Neural cell (in vitro differentiated cells): ENCODE measurements around the gene CFAP100.

ENCODE experiments used
- CTCF ChIP-seq: fragments of 450-650 bp; IDR thresholded peaks from 2 replicates; pipeline ENCODE4 v1.5.1; 2014; ENCODE audit warnings: antibody characterized with exemption, mild to moderate bottlenecking, moderate library complexity; ENCODE audit not compliant: poor library complexity, severe bottlenecking
- EP300 ChIP-seq: fragments of 450-650 bp; conservative IDR thresholded peaks from 2 replicates; pipeline ENCODE4 v1.6.1; 2014; ENCODE audit warnings: antibody characterized with exemption, mild to moderate bottlenecking, moderate library complexity; ENCODE audit not compliant: poor library complexity, severe bottlenecking
- EZH2 ChIP-seq: fragments of 200-600, 300-800 bp; shearing (Covaris generic), sonication (generic); IDR thresholded peaks from 2 replicates; pipeline ENCODE4 v1.6.1; 2014; ENCODE audit warnings: antibody characterized with exemption, low read length, borderline replicate concordance, mild to moderate bottlenecking; ENCODE audit not compliant: insufficient read depth, poor library complexity, severe bottlenecking
- POLR2AphosphoS5 ChIP-seq: IDR thresholded peaks from 2 replicates; pipeline ENCODE4 v1.6.1; 2012
- RAD21 ChIP-seq: fragments of 450-650 bp; conservative IDR thresholded peaks from 2 replicates; pipeline ENCODE4 v1.6.1; 2014; ENCODE audit warnings: antibody characterized with exemption, mild to moderate bottlenecking, moderate library complexity
- TAF1 ChIP-seq: IDR thresholded peaks from 2 replicates; pipeline ENCODE4 v1.6.1; 2012; ENCODE audit warnings: low read depth
- TF ChIP-seq, protein P1 (sequence below): IDR thresholded peaks from 2 replicates; pipeline ENCODE4 v1.6.1; 2012; ENCODE audit warnings: borderline replicate concordance

DNA sequence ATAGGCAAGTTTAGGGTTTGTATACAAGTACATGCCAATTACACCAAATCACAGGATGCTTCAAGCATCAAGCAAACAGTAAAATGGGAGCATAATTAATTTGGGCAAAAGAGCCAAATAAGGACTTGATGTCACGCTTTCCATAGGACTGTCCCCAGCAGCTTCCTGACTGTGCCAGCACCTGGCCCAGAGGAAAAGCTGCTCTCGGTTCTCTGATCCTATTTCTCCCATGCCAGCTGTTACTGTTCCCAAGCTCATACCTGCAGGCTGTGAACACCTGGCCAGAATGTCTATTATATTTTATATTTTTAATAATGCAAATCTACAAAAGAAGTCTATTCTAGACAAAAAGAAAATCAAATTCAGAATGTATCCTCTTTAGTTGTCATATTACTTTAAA is 68.8 kb downstream of the CFAP100 start:
- no peak for TF ChIP-seq RAD21
- TF ChIP-seq, protein P1, sequence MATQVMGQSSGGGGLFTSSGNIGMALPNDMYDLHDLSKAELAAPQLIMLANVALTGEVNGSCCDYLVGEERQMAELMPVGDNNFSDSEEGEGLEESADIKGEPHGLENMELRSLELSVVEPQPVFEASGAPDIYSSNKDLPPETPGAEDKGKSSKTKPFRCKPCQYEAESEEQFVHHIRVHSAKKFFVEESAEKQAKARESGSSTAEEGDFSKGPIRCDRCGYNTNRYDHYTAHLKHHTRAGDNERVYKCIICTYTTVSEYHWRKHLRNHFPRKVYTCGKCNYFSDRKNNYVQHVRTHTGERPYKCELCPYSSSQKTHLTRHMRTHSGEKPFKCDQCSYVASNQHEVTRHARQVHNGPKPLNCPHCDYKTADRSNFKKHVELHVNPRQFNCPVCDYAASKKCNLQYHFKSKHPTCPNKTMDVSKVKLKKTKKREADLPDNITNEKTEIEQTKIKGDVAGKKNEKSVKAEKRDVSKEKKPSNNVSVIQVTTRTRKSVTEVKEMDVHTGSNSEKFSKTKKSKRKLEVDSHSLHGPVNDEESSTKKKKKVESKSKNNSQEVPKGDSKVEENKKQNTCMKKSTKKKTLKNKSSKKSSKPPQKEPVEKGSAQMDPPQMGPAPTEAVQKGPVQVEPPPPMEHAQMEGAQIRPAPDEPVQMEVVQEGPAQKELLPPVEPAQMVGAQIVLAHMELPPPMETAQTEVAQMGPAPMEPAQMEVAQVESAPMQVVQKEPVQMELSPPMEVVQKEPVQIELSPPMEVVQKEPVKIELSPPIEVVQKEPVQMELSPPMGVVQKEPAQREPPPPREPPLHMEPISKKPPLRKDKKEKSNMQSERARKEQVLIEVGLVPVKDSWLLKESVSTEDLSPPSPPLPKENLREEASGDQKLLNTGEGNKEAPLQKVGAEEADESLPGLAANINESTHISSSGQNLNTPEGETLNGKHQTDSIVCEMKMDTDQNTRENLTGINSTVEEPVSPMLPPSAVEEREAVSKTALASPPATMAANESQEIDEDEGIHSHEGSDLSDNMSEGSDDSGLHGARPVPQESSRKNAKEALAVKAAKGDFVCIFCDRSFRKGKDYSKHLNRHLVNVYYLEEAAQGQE: no peak
- TF ChIP-seq CTCF: no peak
- TF ChIP-seq EZH2: no peak
- TF ChIP-seq TAF1: no peak
- no peak for TF ChIP-seq POLR2AphosphoS5
- TF ChIP-seq EP300: no peak
